Neuronal stem cell (in vitro differentiated cells): ENCODE data around the gene CCDC195.

Experiments used
- DNase-seq: peaks from one replicate; pipeline ENCODE4 v3.0.0-alpha.2; 2013; ENCODE audit warnings: low spot score
- H2AFZ ChIP-seq: one replicate; pipeline ENCODE4 v1.6.1; 2013; ENCODE audit warnings: mild to moderate bottlenecking, low read length, inconsistent platforms
- H2AK5ac ChIP-seq: 2 replicates; pipeline ENCODE4 v1.6.1; 2013; ENCODE audit warnings: low read depth, mild to moderate bottlenecking, inconsistent platforms, low read length, moderate library complexity, mixed read lengths
- H2BK120ac ChIP-seq: 2 replicates; pipeline ENCODE4 v1.6.1; 2013; ENCODE audit warnings: low read depth, mild to moderate bottlenecking, inconsistent platforms, low read length, moderate library complexity, mixed read lengths
- H2BK12ac ChIP-seq: one replicate; pipeline ENCODE4 v1.6.1; 2013; ENCODE audit warnings: low read length, inconsistent platforms
- H2BK15ac ChIP-seq: 2 replicates; pipeline ENCODE4 v1.6.1; 2013; ENCODE audit warnings: mild to moderate bottlenecking, low read length, inconsistent platforms, mixed read lengths
- H2BK5ac ChIP-seq: one replicate; pipeline ENCODE4 v1.6.1; 2013; ENCODE audit warnings: inconsistent platforms, mild to moderate bottlenecking, low read length, moderate library complexity
- H3K14ac ChIP-seq: one replicate; pipeline ENCODE4 v1.6.1; 2013; ENCODE audit warnings: low read length, inconsistent platforms
- H3K18ac ChIP-seq: 2 replicates; pipeline ENCODE4 v1.6.1; 2013; ENCODE audit warnings: low read length, inconsistent platforms
- H3K23ac ChIP-seq: 2 replicates; pipeline ENCODE4 v1.6.1; 2013; ENCODE audit warnings: low read depth, mild to moderate bottlenecking, mixed read lengths, low read length, inconsistent platforms; ENCODE audit not compliant: poor library complexity
- H3K27ac ChIP-seq: replicated peaks from 3 replicates; pipeline ENCODE4 v1.5.1; 2013; ENCODE audit warnings: low read length, inconsistent platforms
- H3K27me3 ChIP-seq, 3 experiments: 2 replicates each; pipeline ENCODE4 v1.6.1; 2013; ENCODE audit warnings: low read length in 3 of 3, mild to moderate bottlenecking in 2 of 3, inconsistent platforms in 1 of 3, low read depth in 1 of 3, mixed read lengths in 1 of 3, moderate library complexity in 1 of 3; ENCODE audit not compliant: control insufficient read depth in 3 of 3, insufficient read depth in 3 of 3
- H3K36me3 ChIP-seq, 2 donors: replicated peaks in 1 of 2; 2 replicates each; pipeline ENCODE4 v1.6.1; 2013; ENCODE audit warnings: low read length in 2 of 2; ENCODE audit not compliant: control insufficient read depth in 2 of 2, insufficient read depth in 2 of 2
- H3K4ac ChIP-seq: 2 replicates; pipeline ENCODE4 v1.6.1; 2013; ENCODE audit warnings: inconsistent platforms, mild to moderate bottlenecking, low read length, moderate library complexity
- H3K4me1 ChIP-seq, 2 donors: 1 replicate in 1 of 2; 2 replicates in 1 of 2; pipeline ENCODE4 v1.6.1; 2013; ENCODE audit warnings: low read length in 2 of 2, low read depth in 1 of 2; ENCODE audit not compliant: control insufficient read depth in 2 of 2, insufficient read depth in 1 of 2
- H3K4me2 ChIP-seq: one replicate; pipeline ENCODE4 v1.6.1; 2013; ENCODE audit warnings: mild to moderate bottlenecking, low read length, inconsistent platforms; ENCODE audit not compliant: insufficient read depth, poor library complexity, severe bottlenecking
- H3K4me3 ChIP-seq, 2 donors: 2 replicates each; pipeline ENCODE4 v1.5.1; 2013; ENCODE audit warnings: low read length in 2 of 2, mild to moderate bottlenecking in 2 of 2, inconsistent platforms in 1 of 2, moderate library complexity in 1 of 2
- H3K79me1 ChIP-seq: one replicate; pipeline ENCODE4 v1.6.1; 2013; ENCODE audit warnings: low read depth, mild to moderate bottlenecking, inconsistent platforms, low read length, moderate library complexity
- H3K9ac ChIP-seq: one replicate; pipeline ENCODE4 v1.6.1; 2013; ENCODE audit warnings: mild to moderate bottlenecking, low read depth, low read length, inconsistent platforms; ENCODE audit not compliant: poor library complexity
- H3K9me3 ChIP-seq, 2 donors: replicated peaks in 1 of 2; 2 replicates each; pipeline versions ENCODE3 to v1.6.1; 2013; ENCODE audit warnings: low read length in 2 of 2, mild to moderate bottlenecking in 2 of 2, inconsistent platforms in 1 of 2, low read depth in 1 of 2, mixed read lengths in 1 of 2, moderate library complexity in 1 of 2; ENCODE audit not compliant: control insufficient read depth in 2 of 2, insufficient read depth in 1 of 2
- H4K8ac ChIP-seq: one replicate; pipeline ENCODE4 v1.6.1; 2013; ENCODE audit warnings: low read depth, mild to moderate bottlenecking, inconsistent platforms, low read length, moderate library complexity
- H4K91ac ChIP-seq: one replicate; pipeline ENCODE4 v1.6.1; 2013; ENCODE audit warnings: low read length, low read depth, mild to moderate bottlenecking, inconsistent platforms; ENCODE audit not compliant: poor library complexity
- WGBS, 2 donors: extraction: QIAGEN DNeasy Blood & Tissue Kit; methylation state at CpG; one replicate each; pipeline ENCODE4 v1.1.7; 2013; ENCODE audit warnings: missing lambda C conversion rate in 2 of 2, mixed read lengths in 1 of 2; ENCODE audit not compliant: insufficient read length in 2 of 2, insufficient replicate concordance in 1 of 2; ENCODE audit errors: extremely low coverage in 2 of 2; 5-methylcytosine and 5-hydroxymethylcytosine counted together

The CCDC195 gene

DNA sequence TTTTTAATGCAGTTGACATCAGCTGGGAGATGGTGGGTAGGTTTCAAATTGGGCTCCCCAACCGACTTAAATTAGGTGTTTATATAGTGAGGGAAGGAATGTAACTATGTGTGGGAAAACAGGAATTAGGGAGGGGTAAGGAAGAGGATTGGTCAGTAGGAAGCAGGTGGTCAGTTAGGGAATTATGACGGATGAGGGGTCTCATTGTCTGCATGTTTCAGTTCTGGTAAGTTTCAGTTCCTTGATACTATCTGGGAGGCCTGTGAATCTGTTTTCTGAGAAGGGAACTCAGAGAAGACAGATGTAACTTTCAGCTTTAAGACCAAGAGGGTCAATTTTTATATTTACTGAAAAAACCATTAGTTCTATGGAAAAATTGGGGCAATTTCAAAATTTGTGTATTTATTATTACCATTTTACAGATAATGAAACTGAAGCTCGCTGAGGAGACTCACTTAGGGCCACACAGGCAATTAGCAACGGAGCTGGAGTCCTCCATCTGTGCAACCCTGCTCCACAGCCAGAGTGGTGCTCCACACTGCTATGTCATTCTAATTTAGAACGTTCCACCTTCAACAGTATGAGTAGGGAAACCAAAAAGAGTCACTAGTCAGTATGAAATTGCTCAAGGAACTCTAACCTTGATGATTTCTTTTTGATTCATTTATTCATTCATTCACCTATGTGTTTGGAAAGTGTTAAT lies 36.0 kb upstream of the CCDC195 start:
- Histone ChIP-seq H3K4me3 (no peak overlapping the region), H2AK5ac (no peak overlapping the region), H3K27ac (no peak overlapping the region), H2BK5ac (no peak overlapping the region), H3K9ac (no peak overlapping the region), H4K8ac (no peak overlapping the region), H3K36me3 (no peaks in the 10 kb centered on the region), H3K14ac (no peak overlapping the region), H2BK12ac (no peak overlapping the region), H2BK120ac (no peak overlapping the region), H3K18ac (no peak overlapping the region), H3K4me2 (no peak overlapping the region), H2AFZ (no peak overlapping the region), H3K79me1 (no peaks in the 10 kb centered on the region), H3K4ac (no peak overlapping the region), H3K4me1 (no peaks in the 10 kb centered on the region), H2BK15ac (no peak overlapping the region), H4K91ac (no peak overlapping the region), H3K9me3 (no peaks in the 10 kb centered on the region), H3K27me3 (no peaks in the 10 kb centered on the region), H3K23ac (no peak overlapping the region)
- DNase-seq, result no peak
- no CpG with 5 or more reads among the region's 5 CpGs for WGBS, 2 donors

DNA sequence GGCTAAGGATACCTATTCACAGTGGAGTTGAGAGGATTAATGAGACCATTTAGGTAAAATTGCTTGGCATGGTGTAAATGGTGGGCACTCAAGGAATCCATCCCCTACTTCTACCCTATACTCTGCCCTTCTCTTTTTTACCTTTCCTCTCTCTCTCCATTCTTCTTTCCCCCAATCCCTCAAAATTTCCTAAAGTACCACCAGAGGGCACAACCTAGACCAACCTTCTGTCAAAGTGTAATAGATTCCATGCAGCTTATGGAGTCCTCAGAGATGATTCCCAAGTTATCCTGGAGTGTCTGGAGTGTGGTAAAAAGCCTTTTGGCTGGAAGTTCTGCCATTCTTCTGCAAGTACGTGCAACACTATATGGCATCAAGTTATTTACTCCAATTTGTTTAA lies 33.0 kb upstream of the CCDC195 start:
- Histone ChIP-seq H3K27ac (no peak overlapping the region), H2BK5ac (no peak overlapping the region), H3K14ac (no peak overlapping the region), H3K23ac (no peak overlapping the region), H3K4me3 (no peak overlapping the region), H3K4me1 (no peaks in the 10 kb centered on the region), H2BK120ac (no peak overlapping the region), H4K8ac (no peak overlapping the region), H3K4me2 (no peak overlapping the region), H2AK5ac (no peak overlapping the region), H3K4ac (no peak overlapping the region), H3K9ac (no peak overlapping the region), H3K18ac (no peak overlapping the region), H3K9me3 (no peaks in the 10 kb centered on the region), H2BK12ac (no peak overlapping the region), H2BK15ac (no peak overlapping the region), H3K27me3 (no peaks in the 10 kb centered on the region), H3K79me1 (no peaks in the 10 kb centered on the region), H2AFZ (no peak overlapping the region), H3K36me3 (no peaks in the 10 kb centered on the region), H4K91ac (no peak overlapping the region)
- DNase-seq, result no peak
- no CpG with 5 or more reads among the region's 1 CpG for WGBS, 2 donors

GRCh38 chr2:224747765-224748164 lies 31.6 kb upstream of the CCDC195 start:
- peak overlapping the region; percentile 8 for H2AFZ ChIP-seq
- H3K23ac ChIP-seq, result no peak overlapping the region
- no peaks in the 10 kb centered on the region for H3K27me3 ChIP-seq
- H3K4me3 ChIP-seq, result no peak overlapping the region
- H2BK5ac ChIP-seq, result no peak overlapping the region
- H3K9me3 ChIP-seq, result no peaks in the 10 kb centered on the region
- H3K36me3 ChIP-seq, result no peaks in the 10 kb centered on the region
- no peak overlapping the region for H3K4ac ChIP-seq
- no peaks in the 10 kb centered on the region for H3K4me1 ChIP-seq
- no peak overlapping the region for H4K91ac ChIP-seq
- H3K14ac ChIP-seq, result no peak overlapping the region
- no CpG with 5 or more reads among the region's 4 CpGs for WGBS, 2 donors
- H2BK12ac ChIP-seq, result no peak overlapping the region
- H3K4me2 ChIP-seq, result no peak overlapping the region
- no peak for DNase-seq
- H4K8ac ChIP-seq, result peak overlapping the region; percentile 43
- no peak overlapping the region for H3K27ac ChIP-seq
- no peak overlapping the region for H2BK120ac ChIP-seq
- H3K79me1 ChIP-seq, result no peaks in the 10 kb centered on the region
- H3K18ac ChIP-seq, result peak overlapping the region; percentile 75
- H2BK15ac ChIP-seq, result no peak overlapping the region
- no peak overlapping the region for H3K9ac ChIP-seq
- H2AK5ac ChIP-seq, result no peak overlapping the region

DNA sequence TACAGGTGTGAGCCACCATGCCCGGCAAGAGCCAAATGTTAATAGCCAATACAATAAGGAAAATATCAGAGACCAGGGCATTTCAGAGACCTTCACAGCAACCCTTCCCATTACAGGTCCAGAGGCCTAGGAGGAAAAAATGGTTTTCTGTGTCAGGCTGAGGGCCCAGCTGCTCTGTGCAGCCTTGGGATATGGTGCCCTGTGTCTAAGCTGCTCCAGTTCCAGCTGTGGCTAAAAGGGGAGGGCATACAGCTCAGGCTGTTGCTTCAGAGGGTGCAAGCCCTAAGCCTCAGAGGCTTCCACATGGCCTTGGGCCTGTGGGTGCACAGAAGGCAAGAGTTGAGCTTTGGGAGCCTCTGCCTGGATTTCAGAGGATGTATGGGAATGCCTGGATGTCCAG lies 20.1 kb upstream of the CCDC195 start:
- Histone ChIP-seq H2BK5ac (no peak overlapping the region), H3K27ac (no peak overlapping the region), H4K91ac (no peak overlapping the region), H3K4me1 (no peaks in the 10 kb centered on the region), H3K4ac (no peak overlapping the region), H3K4me3 (no peak overlapping the region), H2BK12ac (no peak overlapping the region), H2AK5ac (no peak overlapping the region), H3K18ac (no peak overlapping the region), H2AFZ (no peak overlapping the region), H3K9me3 (peaks cover 4 to 6% of the 10 kb centered on the region in 2 donors), H3K79me1 (no peaks in the 10 kb centered on the region), H3K4me2 (no peak overlapping the region), H2BK120ac (no peak overlapping the region), H3K27me3 (no peaks in the 10 kb centered on the region), H3K9ac (no peak overlapping the region), H3K14ac (no peak overlapping the region), H3K36me3 (no peaks in the 10 kb centered on the region), H3K23ac (no peak overlapping the region), H4K8ac (no peak overlapping the region), H2BK15ac (no peak overlapping the region)
- WGBS, 2 donors, result no CpG with 5 or more reads among the region's 1 CpG
- DNase-seq, result no peak
